GM21529 (cell line): Measurements from ENCODE around the gene THPO.

Source experiments
- ATAC-seq: cut with Tn5 transposase; IDR thresholded peaks from one replicate; pipeline ENCODE4 v1.9.1; 2021; ENCODE audit not compliant: unreplicated experiment

The THPO gene

GRCh38 chr3:184335661-184336546 is 42.1 kb downstream of the THPO start:
- ATAC-seq: peak; percentile 74

GRCh38 chr3:184335291-184335660 is 42.7 kb downstream of the THPO start:
- ATAC-seq: no peak

GRCh38 chr3:184334470-184335158 is 43.4 kb downstream of the THPO start:
- ATAC-seq: no peak

- ATAC-seq: no peak
Observed at GRCh38 chr3:184333700-184334099, 44.3 kb downstream of the THPO start.

- ATAC-seq: no peak
Observed at GRCh38 chr3:184333190-184333589, 44.8 kb downstream of the THPO start.

GRCh38 chr3:184332370-184333090 is 45.5 kb downstream of the THPO start:
- ATAC-seq: no peak

- no peak for ATAC-seq
Observed at GRCh38 chr3:184328516-184328915, 49.5 kb downstream of the THPO start.

GRCh38 chr3:184327171-184327570 is 50.8 kb downstream of the THPO start:
- ATAC-seq: no peak

- no peak for ATAC-seq
Observed at GRCh38 chr3:184325715-184326369, 52.2 kb downstream of the THPO start.

- ATAC-seq: no peak
Observed at GRCh38 chr3:184325269-184325668, 52.7 kb downstream of the THPO start.

- no peak for ATAC-seq
Observed at GRCh38 chr3:184323696-184324095, 54.3 kb downstream of the THPO start.

- no peak for ATAC-seq
Observed at GRCh38 chr3:184322731-184323487, 55.1 kb downstream of the THPO start.
